ENCODE data around the gene EYA2. TPM values are rescaled to one million over a fixed set of nuclear protein-coding genes. Genes with fewer than 3 reads are reported as not detected.

EYA2 gene
- total and polyA plus RNA-seq, 8 donors: 0.51 to 3.2 (median 1.4) TPM

DNA sequence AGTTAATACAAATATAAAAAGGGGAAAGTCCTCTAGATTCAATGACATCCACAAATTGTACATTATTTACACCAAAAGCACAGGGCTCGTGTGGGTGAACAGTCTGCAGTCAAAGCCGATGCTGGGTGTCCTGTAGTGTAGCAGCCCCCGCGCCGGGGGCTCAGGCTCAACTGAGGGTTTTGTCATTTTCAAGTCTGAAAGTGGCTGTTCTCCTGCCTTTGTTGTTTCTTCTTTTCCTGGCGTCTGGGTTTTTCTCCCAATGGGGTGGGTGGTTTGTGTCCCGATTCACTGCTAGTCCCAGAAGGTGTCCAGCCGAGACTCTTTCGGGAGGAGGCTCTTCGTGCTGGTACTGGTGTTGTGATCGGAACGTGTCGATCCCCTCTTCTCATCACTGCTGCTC is 315.8 kb downstream of the EYA2 start:
- Histone ChIP-seq H3K27ac (no peak overlapping the region), H3K4me1 (peaks cover 0 to 4% (median 0%) of the 10 kb centered on the region in 3 donors), H3K9me3 (no peaks in the 10 kb centered on the region), H3K36me3 (peaks cover 0 to 34% (median 3%) of the 10 kb centered on the region in 3 donors), H3K27me3 (no peaks in the 10 kb centered on the region), H3K4me3 (no peak overlapping the region)
- DNase-seq: no peak
- intact Hi-C loops (cut with DNase I): no loop called here
- ATAC-seq: no peak
- WGBS, 2 donors: 94% methylated on average over 13 of the region's 13 CpGs
- FAIRE-seq: no peak
- no peak for TF ChIP-seq CTCF (IDR thresholded peaks at IDR 0.05)

GRCh38 chr20:47211036-47211435 is 316.4 kb downstream of the EYA2 start:
- TF ChIP-seq CTCF (IDR thresholded peaks at IDR 0.05): no peak
- DNase-seq (no peak), FAIRE-seq (no peak), ATAC-seq (no peak)
- Histone ChIP-seq H3K4me1 (no peaks in the 10 kb centered on the region), H3K36me3 (peaks cover 0 to 34% (median 3%) of the 10 kb centered on the region in 3 donors), H3K27ac (no peak overlapping the region), H3K4me3 (no peak overlapping the region), H3K27me3 (no peaks in the 10 kb centered on the region), H3K9me3 (no peaks in the 10 kb centered on the region)
- intact Hi-C loops (cut with DNase I): no loop called here
- WGBS, 2 donors: 92% methylated on average over 7 of the region's 7 CpGs

DNA sequence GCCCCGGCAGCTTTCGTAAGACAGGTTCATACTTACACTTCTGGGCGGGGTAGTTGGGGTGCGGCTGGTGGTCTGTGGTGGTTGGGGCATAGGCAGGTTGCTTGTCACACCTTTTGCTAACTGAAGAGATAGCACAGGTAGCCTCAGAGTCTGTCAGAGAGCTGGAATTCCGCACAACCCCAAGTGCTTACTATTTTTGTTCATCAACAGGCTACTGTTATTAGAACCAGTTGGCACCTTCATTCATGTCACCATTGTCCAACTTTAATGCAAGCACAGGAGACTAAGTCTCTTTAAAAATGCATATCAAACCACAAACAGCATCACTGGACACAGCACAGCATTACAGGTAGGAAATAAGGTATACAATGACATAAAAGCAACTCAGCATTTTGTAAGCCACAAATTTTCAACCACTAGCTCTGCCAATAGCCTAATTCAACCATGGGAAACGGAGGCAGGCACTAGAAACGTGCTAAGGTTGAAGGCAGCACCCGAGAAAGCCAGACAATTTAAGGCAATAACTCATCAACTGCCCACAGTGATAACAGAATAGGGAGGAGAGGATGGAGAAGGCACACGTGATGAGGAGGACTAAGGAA is 318.1 kb downstream of the EYA2 start:
- ATAC-seq (no peak), FAIRE-seq (no peak), DNase-seq (no peak)
- intact Hi-C loops (cut with DNase I): no loop called here
- WGBS, 2 donors: 94 to 95% methylated on average over 9 of the region's 9 CpGs
- Histone ChIP-seq H3K4me1 (no peaks in the 10 kb centered on the region), H3K36me3 (peaks cover 0 to 34% (median 3%) of the 10 kb centered on the region in 3 donors), H3K27me3 (no peaks in the 10 kb centered on the region), H3K9me3 (no peaks in the 10 kb centered on the region), H3K4me3 (no peak overlapping the region), H3K27ac (no peak overlapping the region)
- TF ChIP-seq CTCF (IDR thresholded peaks at IDR 0.05): no peak

DNA sequence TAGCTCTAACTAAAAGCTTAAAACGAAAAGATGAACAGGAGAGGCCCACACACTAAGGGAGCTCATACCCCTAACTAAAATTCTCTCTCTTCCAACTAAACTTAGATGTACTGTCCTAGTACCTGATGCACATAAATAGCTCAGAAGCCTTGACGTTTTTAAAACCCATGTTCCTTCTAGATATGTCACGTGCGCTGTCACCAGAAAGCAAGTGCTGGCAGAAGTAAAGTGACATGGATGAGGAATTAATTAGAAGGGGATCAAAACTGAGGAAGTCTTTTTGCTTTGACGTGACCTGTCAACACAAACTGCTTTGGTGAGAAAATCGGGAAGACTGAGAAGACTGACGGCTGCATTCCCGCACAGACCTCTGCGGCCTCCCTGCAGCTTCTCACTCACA is 319.3 kb downstream of the EYA2 start:
- H3K27me3 ChIP-seq: no peaks in the 10 kb centered on the region
- ATAC-seq (no peak), FAIRE-seq (no peak), DNase-seq (no peak)
- H3K36me3 ChIP-seq: peaks cover 0 to 33% (median 3%) of the 10 kb centered on the region in 3 donors
- H3K4me1 ChIP-seq: no peaks in the 10 kb centered on the region
- H3K4me3 ChIP-seq: no peak overlapping the region
- intact Hi-C loops (cut with DNase I): no loop called here
- no peak for TF ChIP-seq CTCF (IDR thresholded peaks at IDR 0.05)
- no peak overlapping the region for H3K27ac ChIP-seq
- H3K9me3 ChIP-seq: no peaks in the 10 kb centered on the region
- 94 to 95% methylated on average over 9 of the region's 9 CpGs for WGBS, 2 donors

DNA sequence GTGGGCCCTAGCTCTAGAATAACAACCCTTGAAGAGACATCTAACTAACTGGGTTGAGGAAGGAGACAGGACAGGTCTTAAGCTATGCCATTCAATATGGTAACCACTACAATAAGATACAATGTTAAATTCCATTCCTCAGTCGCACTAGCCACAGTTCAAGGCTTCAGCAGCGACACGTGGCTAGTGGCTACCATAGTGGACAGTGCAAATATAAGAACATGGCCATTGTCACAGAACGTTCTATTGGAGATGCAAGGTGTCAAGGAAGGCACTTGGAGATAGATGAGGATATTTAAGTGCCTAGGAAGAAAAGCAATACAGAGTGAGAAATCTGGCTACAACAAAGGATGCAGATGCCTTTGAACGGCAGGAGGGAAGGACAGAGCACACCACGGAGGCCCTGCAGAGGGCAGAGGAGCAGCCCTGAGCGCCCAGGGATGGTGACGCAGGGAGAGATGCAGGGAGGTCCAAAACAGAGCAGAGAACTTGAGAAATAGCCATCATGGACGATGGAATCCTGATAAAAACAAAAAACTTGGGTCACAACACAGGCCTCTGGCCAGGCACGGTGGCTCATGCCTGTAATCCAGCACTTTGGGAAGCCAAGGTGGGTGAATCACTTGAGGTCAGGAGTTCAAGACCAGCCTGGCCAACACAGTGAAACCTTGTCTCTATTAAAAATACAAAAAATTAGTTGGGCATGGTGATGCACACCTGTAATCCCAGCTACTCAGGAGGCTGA is 321.2 kb downstream of the EYA2 start:
- no peak for FAIRE-seq

More for the DNA sequence above, 321.2 kb downstream of the EYA2 start:
- Histone ChIP-seq H3K4me1 (no peaks in the 10 kb centered on the region), H3K36me3 (peaks cover 0 to 17% (median 0%) of the 10 kb centered on the region in 3 donors), H3K27me3 (no peaks in the 10 kb centered on the region), H3K27ac (no peak overlapping the region), H3K9me3 (no peaks in the 10 kb centered on the region), H3K4me3 (no peak overlapping the region)
- intact Hi-C loops (cut with DNase I): no loop called here
- WGBS, 2 donors: 91 to 96% methylated on average over 10 of the region's 10 CpGs
- DNase-seq: no peak
- no peak for TF ChIP-seq CTCF (IDR thresholded peaks at IDR 0.05)
- ATAC-seq: no peak

Measured in pancreas (tissue), 10 donors.